HG03521 (cell line): ENCODE measurements around the gene GABRP.
A peak's percentile ranks its signal among the peaks of the same experiment; 100 is the strongest.
"Not testable (repeated sequence)": the region's sequence is repeated elsewhere in the genome, so short reads cannot be mapped to it uniquely, and the experiment has no call there.

Source experiments
- ATAC-seq: cut with Tn5 transposase; IDR thresholded peaks from one replicate; pipeline ENCODE4 v1.9.1; 2021; ENCODE audit warnings: mild to moderate bottlenecking, moderate library complexity; ENCODE audit not compliant: unreplicated experiment

The GABRP gene

DNA sequence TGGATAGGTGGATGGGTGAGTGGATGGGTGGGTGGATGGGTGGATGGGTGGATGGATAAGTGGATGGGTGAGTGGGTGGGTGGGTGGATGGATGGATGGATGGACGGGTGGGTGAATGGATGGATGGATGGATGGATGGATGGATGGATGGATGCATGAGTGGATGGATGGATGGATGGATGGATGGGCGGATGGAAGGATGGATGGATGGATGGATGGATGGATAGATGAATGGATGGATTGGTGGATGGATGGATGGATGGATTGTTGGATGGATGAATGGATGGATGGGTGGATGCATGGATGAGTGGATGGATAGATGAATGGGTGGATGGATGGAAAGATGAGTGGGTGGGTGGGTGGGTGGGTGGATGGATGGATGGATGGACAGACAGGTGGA, 29.0 kb upstream of the GABRP start:
- not testable (repeated sequence) for ATAC-seq

DNA sequence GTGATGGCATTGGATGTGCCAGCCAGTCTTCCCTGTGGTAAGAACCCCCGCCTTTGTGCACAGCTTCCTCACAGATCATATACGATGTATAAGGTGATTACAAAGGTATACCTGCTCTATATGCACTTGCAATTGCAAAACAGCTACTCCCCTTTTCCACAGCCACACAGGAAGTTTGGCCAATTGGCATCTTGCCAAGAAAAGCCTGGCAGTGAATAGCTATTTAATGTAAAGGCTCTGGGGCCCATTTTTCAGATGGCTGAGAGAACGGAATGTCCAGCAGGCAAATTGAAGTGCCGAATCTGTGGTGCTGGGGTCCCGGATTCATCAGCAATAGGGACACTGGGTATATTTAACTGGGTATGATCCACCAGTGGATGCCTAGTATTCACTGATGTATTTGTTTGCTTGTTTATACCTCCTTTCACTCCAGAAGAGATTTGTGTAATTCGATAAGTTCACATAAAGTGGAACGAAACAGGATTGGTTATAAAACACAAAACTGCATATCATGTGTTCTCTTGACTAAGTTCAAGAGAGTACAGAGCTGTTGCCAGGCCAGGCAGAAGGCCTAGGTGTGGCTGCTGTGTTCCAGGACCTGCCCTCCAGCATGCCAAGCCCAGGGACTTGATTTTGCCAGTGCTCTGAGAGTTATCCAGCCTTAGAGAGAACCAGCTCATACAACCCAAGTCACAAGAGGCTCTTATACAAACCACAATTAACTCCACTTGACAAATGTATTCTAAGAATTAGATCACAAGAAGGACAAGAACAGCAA, 27.7 kb upstream of the GABRP start:
- ATAC-seq, result no peak

DNA sequence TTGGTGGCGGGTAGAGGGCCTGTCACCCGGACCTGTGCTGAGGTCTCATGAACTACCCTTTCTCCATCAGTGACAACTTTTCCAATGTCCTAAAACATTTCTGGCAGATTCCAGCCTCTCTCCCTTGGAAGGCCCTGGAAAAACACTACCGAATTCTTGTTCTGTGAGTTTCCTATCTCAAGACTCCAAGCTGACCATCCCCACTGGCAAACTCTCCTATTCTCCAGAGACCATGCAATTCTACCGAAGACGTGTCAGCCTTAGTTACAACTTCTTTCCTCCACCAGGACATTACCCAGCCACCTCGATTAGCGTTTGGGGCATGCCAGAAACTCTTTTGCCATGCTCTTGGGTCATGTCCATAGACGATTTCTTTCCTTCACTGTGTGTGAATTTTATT, 26.8 kb upstream of the GABRP start:
- no peak for ATAC-seq

DNA sequence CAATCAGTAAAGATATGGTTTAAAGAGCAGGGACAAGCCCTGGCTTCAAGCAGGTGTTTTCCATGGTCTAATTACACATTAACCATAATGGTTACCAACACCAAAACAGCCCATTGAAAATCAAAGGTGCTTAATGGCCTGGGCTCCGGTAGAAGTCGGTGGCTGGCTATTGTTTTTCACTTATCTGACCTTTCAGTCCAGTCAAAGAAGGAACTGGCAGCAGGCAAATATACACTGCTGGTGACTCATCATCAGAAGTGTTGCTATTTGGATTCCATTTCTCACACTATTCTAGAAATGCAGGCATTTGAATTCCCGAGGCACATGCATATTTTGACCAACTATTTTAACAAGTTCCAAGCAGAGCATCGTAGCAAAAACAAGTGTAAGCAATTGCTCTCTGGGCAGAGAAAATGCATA, 26.3 kb upstream of the GABRP start:
- peak; percentile 66 for ATAC-seq

GRCh38 chr5:170757669-170758068, 25.9 kb upstream of the GABRP start:
- ATAC-seq, result no peak

GRCh38 chr5:170758481-170758880, 25.0 kb upstream of the GABRP start:
- ATAC-seq, result no peak

DNA sequence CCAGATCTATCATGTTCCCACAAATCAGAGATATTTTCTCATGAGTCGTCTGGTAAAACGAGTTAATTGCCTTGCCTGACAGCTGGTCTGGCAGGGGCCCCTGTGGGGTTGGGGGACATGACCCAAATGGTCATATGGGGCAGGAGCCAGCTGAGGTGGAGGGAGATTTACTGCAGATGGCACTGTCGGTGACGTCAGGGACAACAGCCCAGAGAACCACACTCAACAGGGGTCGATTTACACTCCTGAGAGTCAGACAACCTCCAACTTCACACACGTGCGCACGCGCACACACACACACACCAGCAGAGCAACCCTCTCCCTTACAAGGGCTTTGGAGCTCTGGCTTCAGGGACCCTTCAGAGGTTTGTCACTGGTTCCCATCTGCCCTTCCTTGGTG, 23.4 kb upstream of the GABRP start:
- no peak for ATAC-seq

DNA sequence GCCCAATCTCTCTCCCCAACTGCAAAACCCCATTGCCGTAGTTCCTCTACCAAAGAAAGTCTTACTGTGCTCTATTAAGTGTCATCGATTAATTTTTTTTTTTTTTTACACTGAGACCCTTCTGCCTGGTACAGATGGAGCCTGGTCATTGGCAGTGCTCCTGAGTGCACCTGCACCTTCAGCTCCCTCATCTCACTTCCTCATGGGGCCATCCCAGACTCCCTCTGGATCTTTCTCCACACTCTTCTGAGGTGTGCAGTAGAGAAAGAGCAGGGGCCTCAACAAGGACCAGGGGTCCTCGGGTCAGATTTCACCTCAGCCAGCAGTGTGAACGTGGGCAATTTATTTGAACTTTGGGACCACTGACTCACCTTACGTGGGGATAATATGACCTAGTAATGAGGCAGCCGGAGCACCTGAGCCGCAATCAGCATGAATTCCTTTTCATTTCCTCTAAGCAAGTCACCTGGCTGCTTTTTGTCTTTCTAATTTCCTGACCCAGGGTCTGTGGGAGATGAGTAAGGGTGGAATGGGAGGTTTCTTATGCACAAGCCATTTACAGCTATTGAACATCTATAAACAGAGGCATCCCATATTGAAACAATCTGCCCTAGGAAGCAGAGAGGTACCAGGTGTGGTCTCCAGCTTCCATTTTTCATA, 22.3 kb upstream of the GABRP start:
- ATAC-seq, result no peak

- no peak for ATAC-seq
These were observed 21.8 kb upstream of the GABRP start for GRCh38 chr5:170761708-170762066.

DNA sequence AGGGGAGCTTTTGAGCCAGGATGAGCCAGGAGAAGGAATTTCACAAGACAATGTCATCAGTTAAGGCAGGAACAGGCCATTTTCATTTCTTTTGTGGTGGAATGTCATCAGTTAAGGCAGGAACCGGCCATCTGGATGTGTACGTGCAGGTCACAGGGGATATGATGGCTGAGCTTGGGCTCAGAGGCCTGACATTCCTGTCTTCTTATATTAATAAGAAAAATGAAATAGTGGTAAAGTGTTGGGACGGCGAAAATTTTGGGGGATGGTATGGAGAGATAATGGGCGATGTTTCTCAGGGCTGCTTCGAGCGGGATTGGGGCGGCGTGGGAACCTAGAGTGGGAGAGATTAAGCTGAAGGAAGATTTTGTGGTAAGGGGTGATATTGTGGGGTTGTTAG, 21.2 kb upstream of the GABRP start:
- ATAC-seq, result not testable (repeated sequence)

DNA sequence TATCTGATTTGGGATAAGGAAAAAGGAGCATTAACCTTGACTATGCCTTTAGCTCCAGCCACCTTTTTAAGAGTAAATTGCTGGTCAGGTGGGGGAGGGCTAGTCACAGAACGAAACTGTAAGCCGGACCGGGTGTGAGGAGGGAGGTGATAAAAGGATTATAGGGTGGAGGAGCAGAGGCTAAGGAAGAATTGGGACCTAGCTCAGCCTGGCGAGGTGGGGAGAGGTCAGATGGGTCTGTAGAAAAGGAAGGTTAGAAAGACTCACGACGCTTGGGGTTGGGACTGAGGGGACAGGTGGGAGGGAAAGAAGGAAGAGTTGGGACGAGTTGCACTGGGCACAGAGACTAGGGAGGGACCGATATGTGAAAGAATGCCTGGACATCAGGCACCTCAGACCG, 17.7 kb upstream of the GABRP start:
- ATAC-seq, result not testable (repeated sequence)

DNA sequence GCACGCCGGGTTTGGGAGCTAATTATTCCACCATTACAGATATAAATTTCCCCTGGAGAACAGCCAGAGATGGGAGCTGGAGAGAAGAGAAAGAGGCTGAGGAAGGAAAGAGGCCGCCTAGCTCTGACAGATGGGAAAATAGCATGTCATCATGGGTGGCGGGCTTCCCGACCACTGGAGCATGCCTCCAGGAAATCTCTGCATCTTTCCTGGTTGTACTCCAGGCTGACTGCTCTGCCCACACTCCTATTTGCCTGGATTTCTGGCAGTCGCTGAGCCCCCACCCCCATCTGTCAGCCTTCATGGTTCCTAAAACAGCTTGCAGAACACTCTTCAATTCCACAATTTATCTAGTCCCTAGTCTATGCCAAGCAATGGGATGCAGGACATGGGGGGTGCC, 14.3 kb upstream of the GABRP start:
- no peak for ATAC-seq

DNA sequence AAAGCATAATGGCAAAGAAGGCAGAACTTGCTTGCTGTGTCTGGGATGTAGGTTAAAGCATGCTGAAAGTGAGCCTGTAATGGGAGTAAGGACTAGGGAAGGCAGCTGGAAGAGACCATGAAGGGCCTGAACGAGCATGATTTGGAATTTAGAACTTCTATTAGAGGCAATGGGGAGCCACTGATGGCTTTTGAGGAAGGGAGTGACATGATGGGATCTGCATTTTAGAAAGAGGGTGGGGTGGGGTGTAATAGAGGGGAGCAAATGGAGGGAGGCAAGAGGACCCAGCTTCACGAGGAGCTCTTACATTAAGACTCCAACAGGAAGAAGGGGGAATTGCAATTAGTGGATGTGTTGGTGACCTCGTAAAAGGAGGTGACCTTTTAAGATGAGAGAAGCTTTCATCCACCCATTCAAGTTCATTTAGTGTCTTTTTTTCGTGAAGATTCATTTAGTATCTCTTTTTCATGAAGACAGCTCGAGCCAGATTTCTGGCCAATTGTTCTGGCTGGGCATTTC, 13.6 kb upstream of the GABRP start:
- no peak for ATAC-seq

GRCh38 chr5:170771496-170771895, 12.0 kb upstream of the GABRP start:
- no peak for ATAC-seq

DNA sequence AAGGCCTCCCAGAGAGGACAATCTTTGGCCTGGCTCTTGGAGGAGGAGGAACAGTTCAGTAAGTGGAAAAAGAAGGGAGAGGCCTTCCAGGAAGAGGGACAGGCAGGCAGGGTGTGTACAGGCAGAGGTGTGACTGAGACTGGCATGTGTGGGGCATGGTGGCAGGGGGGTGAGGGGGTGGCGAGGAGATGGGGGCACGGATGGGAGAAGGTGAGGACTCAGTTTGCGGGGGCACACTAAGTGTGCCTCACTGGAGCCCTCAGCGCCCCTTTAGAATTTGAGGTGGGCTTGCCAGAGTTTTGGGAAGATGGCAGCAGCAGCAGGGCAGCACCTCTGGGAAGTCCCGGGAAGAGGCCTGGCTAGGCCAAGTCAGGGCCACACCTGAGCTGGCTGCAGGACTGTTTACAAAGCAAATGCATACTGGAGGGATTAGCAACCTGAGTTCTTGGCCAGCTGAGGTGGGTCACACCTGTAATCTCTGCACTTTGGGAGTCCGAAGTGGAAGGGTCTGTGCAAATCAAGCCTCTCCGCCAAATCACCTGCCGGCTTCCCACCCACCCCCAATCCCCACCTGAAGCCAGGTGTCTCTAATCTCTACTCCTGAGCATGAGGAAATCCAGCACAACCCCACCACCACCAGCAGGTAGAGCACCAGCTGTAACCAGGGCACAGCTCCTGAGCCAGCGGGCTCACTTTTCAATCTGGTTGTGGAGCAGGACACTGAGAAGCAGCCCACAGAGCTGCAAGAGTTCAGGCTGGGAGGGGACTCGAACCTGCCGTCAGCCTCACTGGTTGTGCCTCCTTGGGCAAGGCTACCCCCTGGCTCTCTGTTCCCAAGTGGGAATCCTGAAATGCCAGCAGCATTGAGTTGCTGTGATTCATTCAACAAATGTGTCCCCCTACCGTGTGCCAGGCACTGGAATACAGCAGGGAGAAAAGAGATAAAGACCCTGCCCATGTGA, 10.2 kb upstream of the GABRP start:
- ATAC-seq, result no peak

GRCh38 chr5:170774831-170775230, 8.7 kb upstream of the GABRP start:
- no peak for ATAC-seq

GRCh38 chr5:170781946-170782345, 1.6 kb upstream of the GABRP start:
- no peak for ATAC-seq

DNA sequence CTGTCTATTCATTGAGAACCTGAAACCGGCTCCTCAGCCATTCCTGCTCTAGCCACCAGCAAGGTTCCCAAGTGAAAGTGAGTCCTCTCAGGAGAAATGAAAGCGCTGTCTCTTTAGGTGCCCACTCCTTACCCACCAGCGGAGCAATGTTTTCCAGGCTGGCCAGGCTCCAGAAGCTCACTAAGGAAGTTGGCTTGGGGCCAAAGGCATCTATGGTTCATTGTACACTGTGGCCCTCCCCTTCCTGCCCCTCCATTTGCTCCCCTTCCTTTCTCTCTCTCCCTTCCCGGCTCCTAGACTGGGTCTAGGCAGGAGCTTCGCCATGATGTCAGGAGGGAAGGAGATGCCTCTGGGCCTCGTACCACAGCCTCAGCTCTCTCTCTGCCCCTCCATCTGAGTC, 1.1 kb upstream of the GABRP start:
- ATAC-seq, result no peak

DNA sequence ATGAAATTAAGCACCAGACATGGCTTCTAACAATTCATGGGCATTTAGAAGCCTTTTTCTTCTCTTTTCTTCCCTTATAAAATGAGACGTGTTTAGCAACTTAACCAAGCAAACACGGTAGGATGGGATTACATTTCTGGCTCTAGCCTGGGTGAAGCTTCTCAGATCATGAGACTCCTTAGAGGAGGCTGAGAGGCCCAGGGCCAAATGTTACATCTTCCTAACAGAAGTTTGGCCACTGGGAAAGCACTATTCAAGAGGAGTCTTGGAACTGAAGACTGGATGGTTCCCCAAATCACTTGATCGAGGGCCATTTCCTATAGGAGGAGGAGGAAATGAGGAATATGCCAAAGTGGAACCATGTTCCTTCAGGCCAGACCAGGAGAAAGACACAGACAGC, 1.9 kb downstream of the GABRP start:
- ATAC-seq, result no peak

GRCh38 chr5:170787216-170787615, 3.7 kb downstream of the GABRP start:
- no peak for ATAC-seq

DNA sequence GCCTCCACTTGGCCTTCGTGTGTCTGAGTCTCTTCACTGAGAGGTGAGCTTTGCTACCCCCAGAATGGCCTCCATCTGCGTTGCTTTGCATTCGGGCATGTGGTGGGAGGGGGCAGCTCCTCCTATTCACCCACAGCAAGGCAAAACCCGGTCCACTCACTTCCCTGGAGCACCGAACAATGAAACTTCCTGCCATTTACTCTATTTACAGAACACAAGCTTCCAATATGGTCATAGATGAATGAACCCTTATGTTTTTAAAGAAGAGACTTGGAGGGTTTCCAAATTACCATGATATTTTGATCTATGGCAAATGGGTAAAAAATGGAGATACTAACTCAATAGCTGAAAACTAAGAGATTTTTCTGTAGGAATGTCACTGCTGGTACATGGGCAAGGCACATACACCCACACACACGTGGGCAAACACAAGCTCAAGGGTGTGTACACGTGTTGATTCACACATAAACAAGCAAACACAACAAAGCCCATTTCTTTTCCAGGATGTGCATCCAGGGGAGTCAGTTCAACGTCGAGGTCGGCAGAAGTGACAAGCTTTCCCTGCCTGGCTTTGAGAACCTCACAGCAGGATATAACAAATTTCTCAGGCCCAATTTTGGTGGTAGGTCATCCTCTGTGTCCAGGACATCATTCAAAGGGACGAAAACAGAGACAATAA, 5.2 kb downstream of the GABRP start:
- no peak for ATAC-seq
